GM23248 (cell line): ENCODE results near the gene FBXO38.

Source experiments
- EZH2 ChIP-seq: fragments of 200-600 bp; sonication (generic); IDR thresholded peaks from 2 replicates; pipeline ENCODE4 v1.6.1; 2018; ENCODE audit warnings: antibody characterized with exemption, mild to moderate bottlenecking; ENCODE audit not compliant: insufficient read depth, poor library complexity, severe bottlenecking
- EZH2phosphoT487 ChIP-seq: fragments of 200-600 bp; sonication (generic); IDR thresholded peaks from 2 replicates; pipeline ENCODE4 v1.6.1; 2018; ENCODE audit warnings: antibody characterized with exemption, moderate library complexity, mild to moderate bottlenecking, low read depth; ENCODE audit not compliant: insufficient read depth

GRCh38 chr5:148452499-148453193 is 68.9 kb downstream of the FBXO38 start:
- no peak for TF ChIP-seq EZH2
- TF ChIP-seq EZH2phosphoT487, result no peak
